ENCODE data around the gene FLT4.

DNA sequence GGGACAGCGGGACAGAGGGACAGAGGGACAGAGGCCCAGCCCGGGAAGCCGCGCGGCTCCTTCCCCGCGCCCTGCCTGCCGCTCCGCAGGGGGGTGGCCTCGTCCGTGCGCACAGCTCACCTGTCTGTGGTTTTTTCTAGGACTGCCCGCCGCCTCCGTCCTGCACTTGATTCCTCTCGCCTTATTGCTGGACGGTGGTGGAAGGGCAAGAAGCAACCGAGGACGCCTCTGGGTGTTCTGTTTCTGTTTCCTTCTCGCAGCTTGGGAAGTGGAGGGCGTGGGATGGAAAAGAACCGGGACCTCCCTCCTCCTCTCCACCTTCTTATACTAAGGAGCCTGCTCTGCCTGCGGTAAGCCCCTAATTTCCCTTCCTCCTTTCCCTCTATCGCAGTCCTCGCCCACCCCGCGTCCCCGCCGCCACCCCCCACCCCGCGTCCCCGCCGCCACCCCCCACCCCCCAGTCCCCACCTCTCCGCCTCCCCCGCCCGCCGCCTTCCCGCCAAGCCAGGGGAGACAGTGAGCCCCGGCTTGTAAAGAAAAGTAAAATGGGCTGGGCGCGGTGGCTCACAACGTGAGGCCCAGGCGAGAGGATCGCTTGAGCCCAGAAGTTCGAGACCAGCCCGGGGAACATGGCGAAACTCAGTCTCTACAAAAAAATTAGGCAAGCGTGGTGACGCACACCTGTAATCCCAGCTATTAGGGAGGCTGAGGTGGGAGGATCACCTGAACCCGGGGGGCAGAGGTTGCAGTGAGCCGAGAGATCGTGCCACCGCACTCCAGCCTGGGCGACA is 9.6 kb upstream of the FLT4 start:
- TF ChIP-seq, protein P1, sequence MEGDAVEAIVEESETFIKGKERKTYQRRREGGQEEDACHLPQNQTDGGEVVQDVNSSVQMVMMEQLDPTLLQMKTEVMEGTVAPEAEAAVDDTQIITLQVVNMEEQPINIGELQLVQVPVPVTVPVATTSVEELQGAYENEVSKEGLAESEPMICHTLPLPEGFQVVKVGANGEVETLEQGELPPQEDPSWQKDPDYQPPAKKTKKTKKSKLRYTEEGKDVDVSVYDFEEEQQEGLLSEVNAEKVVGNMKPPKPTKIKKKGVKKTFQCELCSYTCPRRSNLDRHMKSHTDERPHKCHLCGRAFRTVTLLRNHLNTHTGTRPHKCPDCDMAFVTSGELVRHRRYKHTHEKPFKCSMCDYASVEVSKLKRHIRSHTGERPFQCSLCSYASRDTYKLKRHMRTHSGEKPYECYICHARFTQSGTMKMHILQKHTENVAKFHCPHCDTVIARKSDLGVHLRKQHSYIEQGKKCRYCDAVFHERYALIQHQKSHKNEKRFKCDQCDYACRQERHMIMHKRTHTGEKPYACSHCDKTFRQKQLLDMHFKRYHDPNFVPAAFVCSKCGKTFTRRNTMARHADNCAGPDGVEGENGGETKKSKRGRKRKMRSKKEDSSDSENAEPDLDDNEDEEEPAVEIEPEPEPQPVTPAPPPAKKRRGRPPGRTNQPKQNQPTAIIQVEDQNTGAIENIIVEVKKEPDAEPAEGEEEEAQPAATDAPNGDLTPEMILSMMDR (IDR thresholded peaks at IDR 0.05), result no peak
- TF ChIP-seq POLR2A (IDR thresholded peaks at IDR 0.05), result no peak

Data from ovary (tissue), 3 donors.